ENCODE results near the gene PRKCD.
"Not testable (repeated sequence)": the region's sequence is repeated elsewhere in the genome, so short reads cannot be mapped to it uniquely, and the experiment has no call there.

The PRKCD gene

DNA sequence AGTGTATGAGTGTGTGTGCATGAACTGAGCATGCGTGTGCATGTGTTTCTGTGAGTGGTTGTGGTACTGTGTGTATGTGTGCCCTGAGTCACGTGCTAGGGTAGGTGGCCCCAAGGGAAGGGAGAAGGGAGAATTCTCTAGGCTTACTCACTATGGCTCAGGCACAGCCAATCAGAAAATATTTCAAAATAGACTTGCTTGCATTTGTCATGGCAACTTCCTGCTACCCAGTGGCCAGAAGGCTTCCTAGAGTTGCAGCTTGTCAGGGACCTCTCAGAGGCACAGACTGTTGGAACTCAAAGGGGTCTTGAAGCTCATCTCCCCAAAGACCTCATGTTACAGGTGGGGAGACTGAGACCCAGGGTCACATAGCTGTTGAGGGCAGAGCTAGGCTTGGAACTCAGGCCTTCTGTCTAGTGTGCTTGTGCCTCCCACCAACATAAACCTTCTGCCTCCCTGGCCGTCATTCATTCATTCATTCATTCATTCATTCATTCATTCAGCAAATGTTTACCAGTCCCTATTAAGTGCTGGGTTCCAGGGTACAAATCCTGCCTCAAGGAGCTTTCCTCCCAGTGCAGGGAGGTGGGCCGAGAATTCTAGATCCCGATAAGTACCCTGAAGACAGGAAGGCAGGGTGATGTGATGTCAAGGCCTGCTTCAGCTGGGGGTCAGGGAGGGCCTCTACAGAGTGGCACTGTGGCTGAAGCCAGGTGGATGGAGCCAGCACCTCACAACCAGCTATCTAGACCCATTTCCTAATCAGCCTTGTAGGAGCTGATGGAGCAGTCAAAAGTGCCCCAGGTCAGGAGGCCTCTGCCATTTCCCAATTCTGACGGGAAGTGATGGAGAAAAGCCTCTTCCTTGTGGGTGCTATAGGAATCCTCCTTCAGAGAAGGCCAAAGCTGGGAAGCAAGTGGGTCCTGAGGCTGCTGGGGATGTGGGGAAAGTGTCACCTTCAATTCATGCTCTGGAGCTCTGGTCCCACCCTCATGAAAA lies 19.9 kb upstream of the PRKCD start:
- no peak for DNase-seq

DNA sequence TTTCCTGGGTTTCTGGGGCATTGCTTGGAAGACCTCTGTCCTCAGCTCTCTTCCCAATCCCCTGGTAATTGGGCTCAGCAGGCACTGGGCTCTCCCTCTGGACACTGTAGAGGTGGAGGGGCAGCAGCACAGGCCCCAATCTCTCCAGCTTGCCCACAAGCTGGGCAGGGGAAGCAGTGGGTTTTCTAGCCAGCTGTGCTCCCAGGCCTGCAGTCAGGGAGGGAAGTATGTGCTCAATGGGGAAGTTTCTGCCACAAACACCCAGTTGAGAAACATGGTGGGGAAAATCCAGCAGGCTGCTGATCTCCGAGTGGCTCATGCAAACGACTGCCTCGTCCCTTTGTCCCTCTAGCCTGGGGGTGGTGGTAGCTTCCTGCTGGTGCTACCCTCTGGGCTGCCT lies 18.0 kb upstream of the PRKCD start:
- DNase-seq = no peak

DNA sequence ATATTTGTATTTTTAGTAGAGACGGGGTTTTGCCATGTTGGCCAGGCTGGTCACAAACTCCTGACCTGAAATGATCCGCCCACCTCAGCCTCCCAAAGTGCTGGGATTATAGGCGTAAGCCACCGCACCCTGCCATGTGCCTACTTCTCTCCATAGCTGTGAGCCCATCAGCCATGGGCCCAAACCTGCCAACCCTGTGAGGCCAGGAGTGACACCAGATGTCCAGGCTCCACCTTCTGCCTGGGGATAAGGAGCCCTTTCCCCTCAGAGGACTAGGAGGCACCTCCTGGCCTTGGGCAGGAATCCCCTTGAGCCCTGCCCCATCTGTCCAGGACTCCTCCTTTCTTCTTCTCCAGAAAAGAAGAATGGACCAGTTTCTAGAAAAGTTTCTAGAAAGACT lies 16.6 kb upstream of the PRKCD start:
- no peak for DNase-seq

DNA sequence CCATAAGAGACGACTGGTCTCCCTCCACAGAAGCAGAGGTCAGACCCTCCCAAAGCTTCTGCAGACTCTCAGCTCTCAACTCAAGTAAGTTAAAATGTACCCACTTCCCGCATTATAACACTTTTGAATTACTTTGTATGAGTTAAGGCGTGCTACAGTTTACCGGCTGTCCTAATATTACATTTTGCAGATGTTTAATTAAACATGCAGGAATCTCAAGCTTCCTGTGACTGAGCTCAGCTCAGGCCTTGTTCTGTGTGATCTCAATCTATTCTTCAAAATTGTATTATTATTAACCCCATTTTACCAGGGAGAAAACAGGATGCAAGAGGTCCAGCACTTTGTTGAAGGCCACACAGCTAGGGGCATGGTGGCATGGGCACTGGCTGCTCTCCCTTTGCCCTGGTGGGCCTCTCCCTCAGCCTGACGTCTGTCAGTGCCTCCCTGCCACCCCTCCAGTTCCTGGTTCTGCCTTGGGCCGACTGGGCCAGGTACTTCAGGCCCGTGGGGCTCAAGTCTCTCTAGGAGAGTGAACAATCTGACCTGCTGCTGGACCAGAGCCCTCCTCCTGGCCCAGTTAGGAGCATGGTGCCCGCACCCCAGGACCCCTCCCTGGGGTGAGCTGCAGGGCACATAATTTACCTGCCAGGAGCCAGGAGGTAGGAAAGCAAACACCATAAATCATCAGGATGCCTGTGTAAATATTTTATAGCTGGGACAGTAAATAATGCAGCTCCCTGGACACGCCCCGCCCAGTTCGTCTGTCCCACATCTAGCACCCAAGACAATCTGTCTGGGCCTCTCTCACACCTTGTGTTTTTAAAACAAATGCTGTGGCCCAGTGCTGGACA lies 15.9 kb upstream of the PRKCD start:
- no peak for DNase-seq

DNA sequence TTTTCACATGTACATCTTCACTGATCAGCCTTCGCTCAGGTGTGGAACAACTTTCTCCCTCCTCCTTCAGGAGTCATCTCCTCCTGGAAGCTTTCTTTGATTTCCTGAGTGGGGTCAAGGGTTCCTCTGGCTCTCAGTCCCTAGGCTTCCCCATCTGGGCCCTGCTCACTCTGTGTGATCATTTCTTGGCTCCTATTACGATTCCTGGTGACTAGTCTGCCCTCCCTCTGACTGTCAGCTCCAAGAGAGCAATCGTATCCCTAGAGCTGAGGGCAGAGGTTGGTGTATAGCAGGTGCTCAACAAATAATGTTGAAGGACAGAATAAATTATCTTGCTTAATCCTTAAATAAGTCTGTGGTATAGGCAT lies 15.3 kb upstream of the PRKCD start:
- DNase-seq = no peak

DNA sequence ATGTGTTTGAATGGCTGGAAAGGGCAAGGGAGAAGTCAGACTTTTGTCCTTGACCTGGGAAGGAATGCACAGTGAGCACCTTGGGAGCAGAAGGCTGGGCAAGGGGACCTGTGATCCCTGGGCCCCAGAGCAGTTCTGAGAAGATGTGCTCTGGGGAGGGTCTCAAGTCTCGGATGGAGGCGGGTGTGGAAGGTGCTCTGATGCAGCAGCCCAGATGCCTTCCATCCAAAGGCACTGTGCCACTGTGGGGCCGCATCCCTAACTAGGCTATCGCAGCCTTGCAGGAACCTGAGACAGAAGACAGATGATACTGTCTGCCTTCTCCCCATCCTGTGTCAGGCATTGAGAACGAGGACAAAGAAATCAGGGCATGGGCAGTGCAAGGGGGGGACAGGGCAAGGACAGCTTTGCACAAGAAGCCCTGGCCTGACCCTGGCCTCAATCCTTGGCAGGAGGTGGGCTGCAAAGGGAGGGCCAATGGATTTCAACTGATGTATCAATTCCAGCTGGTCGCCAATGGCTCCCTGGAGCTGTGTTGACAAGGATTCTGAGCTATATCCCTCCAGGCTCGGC lies 14.6 kb upstream of the PRKCD start:
- no peak for DNase-seq

DNA sequence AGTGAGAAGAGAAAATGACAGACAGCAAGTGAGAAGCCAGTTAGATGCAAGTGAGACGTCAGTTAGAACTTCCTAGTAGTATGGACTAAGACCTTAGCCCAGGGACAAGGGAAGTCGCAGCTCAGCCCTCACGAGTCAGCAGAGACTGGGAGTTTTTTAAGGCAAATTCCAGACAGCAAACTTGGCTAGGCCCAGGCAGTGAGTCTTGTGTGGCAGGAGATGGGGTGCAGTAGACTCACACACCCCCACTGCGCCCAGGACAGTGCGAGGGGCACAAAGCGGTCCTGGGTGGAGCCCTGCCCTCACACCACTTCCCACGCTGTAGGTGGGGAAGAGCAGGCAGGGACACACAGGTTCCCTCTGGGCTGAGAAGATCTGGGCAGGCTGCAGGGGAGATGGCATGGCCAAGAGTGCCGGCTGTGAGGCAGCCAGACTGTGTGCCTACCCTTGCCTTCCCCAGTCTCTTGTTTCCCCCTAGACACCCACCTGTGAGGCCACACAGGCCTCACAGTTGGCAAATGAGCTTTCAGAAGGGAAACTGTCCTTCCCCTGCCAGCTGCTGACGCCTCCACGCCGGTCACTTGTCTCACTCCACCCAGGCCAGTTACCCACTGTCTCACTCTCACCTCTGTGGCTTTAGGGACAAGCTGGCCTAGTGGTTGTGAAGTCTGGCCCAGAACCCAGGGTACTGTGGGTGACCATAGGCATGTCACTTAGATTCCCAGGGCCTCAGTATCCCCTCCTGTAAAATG lies 13.7 kb upstream of the PRKCD start:
- no peak for DNase-seq

DNA sequence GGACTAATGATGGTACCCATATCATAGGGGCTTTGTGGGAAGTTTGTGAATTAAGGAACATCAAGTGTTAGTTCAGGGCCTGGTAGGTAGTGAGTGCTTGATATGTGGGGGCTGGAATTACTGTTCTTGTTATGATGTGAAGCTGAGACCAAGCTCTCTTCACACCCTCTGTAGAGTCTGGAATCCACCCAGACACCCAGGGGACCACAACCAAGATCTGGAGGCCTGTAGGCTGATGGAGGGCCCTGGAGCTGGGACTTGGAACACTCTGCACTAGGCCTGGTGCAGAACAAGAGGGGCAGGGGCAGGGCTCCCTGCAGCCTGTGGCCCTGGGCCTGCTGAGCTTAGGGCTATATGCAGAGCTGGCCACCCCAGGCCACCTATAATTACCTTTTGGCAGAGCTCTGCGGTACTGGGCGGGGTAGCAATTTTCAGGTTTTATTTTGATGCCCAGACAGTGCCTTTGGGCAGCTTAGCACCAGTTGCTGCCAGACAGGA lies 13.1 kb upstream of the PRKCD start:
- no peak for DNase-seq

DNA sequence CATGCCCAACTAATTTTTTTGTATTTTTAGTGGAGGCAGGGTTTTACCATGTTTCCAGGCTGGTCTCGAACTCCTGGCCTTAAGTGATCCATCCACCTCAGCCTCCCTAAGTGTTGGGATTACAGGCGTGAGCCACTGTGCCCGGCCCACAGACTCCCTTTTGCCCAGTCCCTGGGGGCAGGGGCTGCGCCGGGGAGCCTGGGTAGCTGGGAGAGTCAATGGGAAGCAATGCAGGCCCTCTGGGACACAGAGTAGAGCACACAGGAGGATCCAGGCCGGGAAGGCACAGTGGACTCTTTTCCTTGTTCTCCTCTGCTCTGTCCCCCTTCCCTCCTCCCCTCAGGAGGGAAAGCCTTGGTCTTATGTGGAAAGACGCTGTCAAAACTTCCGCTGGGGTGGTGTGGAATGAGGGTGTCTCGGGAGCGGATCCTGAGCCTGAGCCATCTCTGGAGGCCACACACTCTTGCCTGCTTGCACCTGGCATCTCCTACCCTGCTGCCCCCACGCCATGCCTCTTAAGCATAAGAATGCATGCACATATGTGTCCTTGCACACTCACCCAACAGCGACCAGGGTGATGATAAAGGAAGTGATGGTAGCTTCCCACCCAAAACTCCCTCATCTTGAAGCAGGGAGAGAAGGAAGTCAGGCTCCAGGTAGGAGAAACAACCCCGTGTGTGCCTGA lies 11.9 kb upstream of the PRKCD start:
- no peak for DNase-seq

DNA sequence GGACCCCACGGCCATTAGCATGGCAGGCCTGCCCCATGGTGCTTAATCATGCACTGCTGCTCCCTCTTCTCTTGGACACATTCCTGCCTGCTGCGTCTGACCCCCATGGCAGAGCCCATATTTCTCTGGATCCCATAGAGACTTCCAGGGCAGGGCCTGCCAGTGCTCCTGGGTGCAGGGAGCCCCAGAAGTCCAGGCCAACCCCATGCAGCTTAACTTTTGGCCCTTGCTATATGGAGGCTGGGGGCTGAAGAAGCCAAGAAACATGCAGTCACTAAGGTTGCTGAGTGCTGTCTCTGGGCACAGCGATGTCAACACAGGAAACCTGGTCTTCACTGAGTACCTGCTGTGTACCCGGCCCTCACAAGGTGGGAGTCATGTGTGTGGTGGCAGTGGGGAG lies 11.3 kb upstream of the PRKCD start:
- DNase-seq = no peak

DNA sequence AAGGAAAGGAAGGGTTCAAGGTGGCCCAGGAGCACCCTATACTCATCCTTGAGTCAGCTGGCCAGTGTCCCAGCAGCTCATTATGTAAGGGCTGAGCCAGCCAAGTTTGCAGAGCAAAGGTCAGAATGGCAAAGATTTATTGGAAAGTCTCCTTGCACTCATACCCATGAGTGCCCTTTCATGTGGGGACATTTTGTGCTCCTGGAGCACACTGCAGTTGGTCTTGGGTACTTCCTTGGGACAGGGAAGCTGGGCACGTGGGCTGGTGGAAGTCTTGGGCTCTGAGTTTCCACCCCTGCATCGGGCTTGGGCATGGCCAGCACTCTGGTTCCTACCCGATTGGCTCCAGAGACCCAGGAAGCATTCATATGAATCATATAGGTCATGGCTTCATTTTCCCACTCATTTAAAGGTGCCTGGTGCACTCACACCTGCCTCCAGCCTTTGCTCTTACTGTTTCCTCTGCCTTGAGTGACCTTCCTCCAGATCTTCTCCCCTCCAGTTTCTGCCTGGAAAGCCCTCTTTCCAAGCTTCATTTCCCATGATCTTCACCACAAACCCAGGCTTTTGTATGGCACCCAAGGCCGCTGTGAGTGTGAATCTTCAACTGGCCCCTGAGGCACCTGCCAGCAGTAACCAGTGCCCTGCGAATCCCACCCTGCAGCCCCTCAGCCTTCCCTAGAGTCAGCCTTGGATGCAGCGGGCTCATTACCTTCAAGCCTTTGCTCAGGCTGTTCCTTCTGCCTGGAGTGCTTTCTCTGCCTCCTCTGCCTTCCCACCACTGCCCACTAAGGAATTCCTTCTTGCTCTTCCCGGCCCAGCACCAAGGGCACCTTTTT lies 10.5 kb upstream of the PRKCD start:
- DNase-seq = no peak

DNA sequence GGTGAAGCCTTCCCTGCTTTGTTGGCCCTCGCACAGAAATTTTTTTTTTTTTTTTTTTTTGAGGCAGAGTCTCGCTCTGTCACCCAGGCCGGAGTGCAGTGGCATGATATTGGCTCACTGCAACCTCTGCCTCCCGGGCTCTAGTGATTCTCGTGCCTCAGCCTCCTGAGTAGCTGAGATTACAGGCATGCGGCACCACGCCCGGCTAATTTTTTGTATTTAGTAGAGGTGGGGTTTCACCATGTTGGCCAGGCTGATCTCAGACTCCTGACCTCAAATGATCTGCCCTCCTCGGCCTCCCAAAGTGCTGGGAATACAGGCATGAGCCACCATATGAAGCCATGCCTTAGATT lies 9.9 kb upstream of the PRKCD start:
- not testable (repeated sequence) for DNase-seq

DNA sequence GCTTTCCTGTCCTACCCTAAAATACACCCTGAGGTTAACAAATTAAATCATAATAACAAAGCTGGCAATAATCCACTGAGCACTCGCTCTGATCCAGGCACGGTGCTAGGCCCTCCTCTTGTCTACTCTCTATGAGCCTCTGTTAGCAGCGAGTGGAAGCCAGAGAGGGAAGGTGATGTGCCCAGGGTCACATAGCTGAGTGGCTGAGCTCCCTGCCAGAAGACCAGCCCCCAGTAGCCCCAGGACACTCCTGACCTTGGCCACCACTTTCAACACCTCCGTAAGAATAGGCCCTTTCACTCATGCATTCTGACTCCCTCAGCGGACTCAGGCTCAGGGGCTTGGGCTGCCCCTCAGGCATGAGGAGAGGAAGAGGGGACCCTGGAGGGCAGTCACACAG lies 9.5 kb upstream of the PRKCD start:
- DNase-seq = no peak

DNA sequence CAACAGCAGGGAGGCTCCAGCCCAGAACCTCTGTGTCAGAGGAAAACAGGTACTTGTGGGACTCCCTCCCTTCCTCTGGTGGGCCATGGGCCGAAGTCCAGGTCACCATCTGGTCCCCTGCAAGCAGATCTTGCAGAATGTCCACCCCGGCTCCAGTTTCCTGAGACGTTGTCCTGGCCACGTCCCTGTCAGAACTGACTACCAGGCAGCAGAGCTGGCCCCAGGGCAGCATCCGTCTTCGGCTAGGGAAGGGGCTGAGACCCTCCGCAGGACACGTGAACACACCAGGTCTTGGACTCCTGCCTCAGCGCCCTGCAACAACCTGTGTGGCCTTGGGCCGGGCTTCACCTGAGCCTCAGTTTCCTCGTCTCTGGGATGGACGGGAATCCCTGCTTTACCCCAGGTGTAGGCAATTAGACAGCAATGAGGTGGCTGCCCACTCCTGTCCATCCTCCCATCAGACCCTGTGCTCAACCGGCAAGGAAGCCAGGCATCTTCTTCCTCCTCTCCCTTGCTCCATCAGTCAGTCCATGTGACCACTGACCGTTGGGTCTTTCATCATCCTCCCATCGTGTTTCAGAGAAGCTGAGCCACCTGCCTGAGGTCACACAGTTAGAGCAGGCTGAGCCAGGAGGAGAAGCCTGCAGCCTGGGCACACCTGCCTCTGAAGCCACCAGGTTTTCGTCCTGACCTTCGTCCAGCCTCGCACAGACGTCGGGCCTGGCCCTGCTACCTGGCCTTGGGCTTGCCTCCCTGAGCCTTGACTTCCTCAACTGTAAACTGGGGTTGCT lies 8.9 kb upstream of the PRKCD start:
- DNase-seq = no peak

DNA sequence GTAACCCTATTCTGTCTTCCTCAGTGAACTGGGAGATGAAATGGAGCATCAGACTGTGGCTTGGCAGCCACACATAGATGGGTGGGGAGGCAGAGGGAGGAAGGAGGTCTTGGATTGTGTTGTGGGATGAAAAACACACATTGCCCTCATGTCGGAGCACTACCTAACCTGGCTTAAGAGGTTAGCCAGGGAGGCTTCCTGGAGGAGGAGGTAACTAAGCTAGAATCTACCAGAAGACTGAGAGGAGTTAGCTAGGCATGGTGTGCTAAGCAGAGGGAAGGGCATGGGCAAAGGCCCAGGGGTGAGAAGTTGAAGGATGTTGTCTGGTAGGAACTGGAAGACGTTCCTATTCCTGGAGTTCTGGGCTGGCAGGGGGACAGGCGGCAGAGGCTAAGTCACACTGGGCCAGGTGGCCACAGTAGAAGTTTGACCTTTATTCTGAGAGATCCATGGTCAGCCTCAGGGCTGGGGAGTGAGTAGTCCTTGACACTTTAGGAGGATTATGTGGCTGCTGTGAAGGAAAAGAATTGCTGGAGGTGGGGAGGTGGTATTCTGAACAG lies 7.7 kb upstream of the PRKCD start:
- DNase-seq = no peak

DNA sequence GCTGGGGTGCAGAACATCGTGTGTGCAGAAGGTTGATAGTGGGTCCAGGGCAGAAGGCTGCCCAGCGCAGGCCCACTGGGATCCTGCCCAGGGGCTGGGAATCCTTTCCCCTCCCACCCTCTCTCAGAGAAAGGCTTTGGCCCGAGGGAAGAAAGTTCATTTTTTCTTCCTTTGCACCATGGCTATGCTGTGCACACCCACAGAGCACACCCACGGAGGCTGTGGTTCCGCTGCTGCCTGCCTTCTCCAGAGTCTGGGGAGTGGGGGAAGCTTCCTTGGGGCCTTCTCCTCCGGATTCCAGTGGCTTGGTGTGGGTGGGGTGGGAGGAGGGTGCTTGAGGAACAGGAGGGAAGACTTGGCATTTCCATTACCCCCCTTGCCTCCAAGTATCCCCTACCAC lies 7.0 kb upstream of the PRKCD start:
- DNase-seq = no peak

DNA sequence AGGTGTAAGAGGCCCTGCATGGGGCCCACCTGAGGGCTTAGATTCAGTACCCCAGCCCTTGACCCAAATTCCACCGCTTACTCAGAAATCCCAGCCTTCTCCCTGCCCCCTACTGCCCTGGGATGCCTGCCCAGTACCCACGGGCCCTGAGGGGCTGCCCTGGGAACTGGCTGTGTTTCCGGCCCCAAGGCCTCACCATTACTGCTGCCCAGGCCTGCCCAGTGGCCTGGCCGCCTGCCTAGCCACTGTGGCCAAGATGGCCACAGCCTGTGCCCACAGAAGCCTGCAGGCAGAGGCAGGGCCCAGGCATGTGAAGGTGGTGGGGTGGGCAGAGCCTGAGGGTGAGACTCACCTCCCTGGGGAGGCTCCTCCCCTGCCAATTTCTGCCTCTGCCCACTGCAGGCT lies 6.1 kb upstream of the PRKCD start:
- no peak for DNase-seq

DNA sequence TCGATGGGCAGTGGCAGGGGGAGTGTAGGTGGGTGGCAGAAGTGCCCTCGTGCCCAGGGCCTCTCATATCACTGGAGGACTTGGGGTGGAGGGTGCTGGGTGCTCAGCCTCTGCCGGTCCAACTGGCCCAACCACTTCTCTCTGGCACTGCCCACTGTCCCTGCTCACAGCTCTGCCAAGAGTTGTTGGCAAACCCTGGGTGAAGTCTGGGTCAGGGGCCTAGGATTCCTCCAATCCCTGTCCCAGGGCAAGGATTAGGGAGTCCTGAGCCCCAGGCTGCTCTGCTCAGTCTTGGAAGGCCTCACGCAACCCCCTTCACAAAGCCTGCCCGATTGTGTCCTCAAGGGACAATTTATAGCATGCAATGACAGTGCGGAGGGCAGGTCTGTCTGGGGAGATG lies 5.2 kb upstream of the PRKCD start:
- DNase-seq = no peak

DNA sequence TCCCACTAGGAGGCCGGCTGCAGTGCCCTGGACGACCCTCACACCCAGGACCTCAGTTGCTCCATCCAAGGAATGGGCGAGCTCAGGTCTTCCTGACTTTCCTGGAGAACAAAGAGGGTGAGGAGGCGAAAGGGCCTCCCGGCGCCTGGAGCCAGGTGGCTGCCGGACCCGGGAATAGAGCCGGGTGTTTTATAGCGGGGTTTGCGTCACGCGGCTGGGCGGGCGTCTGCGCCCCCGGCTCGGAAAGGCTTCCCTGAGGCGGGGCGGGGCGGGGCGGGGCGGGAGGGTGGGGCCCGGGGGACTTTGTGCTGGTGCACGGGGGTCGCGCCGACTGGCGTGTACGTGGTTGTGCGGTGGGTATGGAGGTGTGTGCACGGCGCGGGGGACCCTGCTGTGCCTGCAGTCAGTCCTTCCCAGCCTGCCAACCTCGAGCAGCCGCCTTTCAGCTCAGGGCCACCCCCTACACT lies 4.6 kb upstream of the PRKCD start:
- DNase-seq = no peak

Measured in activated CD4-positive, alpha-beta T cell treated with anti-CD3 and anti-CD28 coated beads, Interleukin-2, Interleukin-6, amounts not matched to agents 100 ng/mL and 50 ng/mL, durations not matched to agents 16 hours and 8 hours (primary cell).